Mesenchymal stem cell (in vitro differentiated cells and primary cell): ENCODE results near the gene RAB30.

ENCODE experiments used
- DNase-seq: peaks from one replicate; pipeline ENCODE4 v3.0.0-alpha.2; 2013
- H2AFZ ChIP-seq: one replicate; pipeline ENCODE4 v1.6.1; 2013; ENCODE audit warnings: low read depth, mild to moderate bottlenecking, control low read depth, inconsistent platforms, low read length, moderate library complexity
- H2AK5ac ChIP-seq: 2 replicates; pipeline ENCODE4 v1.6.1; 2013; ENCODE audit warnings: low read length, moderate library complexity, mild to moderate bottlenecking, inconsistent platforms; ENCODE audit not compliant: severe bottlenecking
- H2BK120ac ChIP-seq: one replicate; pipeline ENCODE4 v1.6.1; 2013; ENCODE audit warnings: low read depth, mild to moderate bottlenecking, inconsistent platforms, low read length, moderate library complexity
- H2BK12ac ChIP-seq, 2 experiments: one replicate each; pipeline ENCODE4 v1.6.1; 2013; ENCODE audit warnings: inconsistent platforms in 2 of 2, low read length in 2 of 2, mild to moderate bottlenecking in 2 of 2, moderate library complexity in 2 of 2, control low read depth in 1 of 2
- H2BK15ac ChIP-seq: one replicate; pipeline ENCODE4 v1.6.1; 2013; ENCODE audit warnings: mild to moderate bottlenecking, low read depth, inconsistent platforms; ENCODE audit not compliant: poor library complexity, severe bottlenecking
- H2BK5ac ChIP-seq: 2 replicates; pipeline ENCODE4 v1.6.1; 2013; ENCODE audit warnings: low read depth, mild to moderate bottlenecking, low read length, control low read depth, inconsistent platforms; ENCODE audit not compliant: poor library complexity, severe bottlenecking
- H3K14ac ChIP-seq, 2 experiments: one replicate each; pipeline ENCODE4 v1.6.1; 2013; ENCODE audit warnings: inconsistent platforms in 2 of 2, low read length in 2 of 2, control low read depth in 1 of 2, mild to moderate bottlenecking in 1 of 2, moderate library complexity in 1 of 2
- H3K18ac ChIP-seq, 2 experiments: one replicate each; pipeline ENCODE4 v1.6.1; 2013; ENCODE audit warnings: inconsistent platforms in 2 of 2, low read length in 2 of 2, control low read depth in 1 of 2, low read depth in 1 of 2, mild to moderate bottlenecking in 1 of 2
- H3K23ac ChIP-seq, 2 experiments: one replicate each; pipeline ENCODE4 v1.6.1; 2013; ENCODE audit warnings: inconsistent platforms in 2 of 2, low read length in 2 of 2, mild to moderate bottlenecking in 2 of 2, moderate library complexity in 2 of 2, control low read depth in 1 of 2
- H3K27ac ChIP-seq: 2 replicates; pipeline ENCODE4 v1.5.1; 2013; ENCODE audit warnings: mild to moderate bottlenecking, moderate library complexity, low read length, control low read depth, inconsistent platforms; ENCODE audit not compliant: poor library complexity, severe bottlenecking
- H3K27me3 ChIP-seq, 2 experiments: 2 replicates each; pipeline versions ENCODE4 v1.6.1 to v1.7.0; 2013; ENCODE audit warnings: low read length in 2 of 2, mild to moderate bottlenecking in 2 of 2, moderate library complexity in 2 of 2, control low read depth in 1 of 2, inconsistent platforms in 1 of 2; ENCODE audit not compliant: control insufficient read depth in 1 of 2, insufficient read depth in 1 of 2
- H3K36me3 ChIP-seq, 2 experiments: 2 replicates each; pipeline versions ENCODE4 v1.6.1 to v1.7.0; 2013; ENCODE audit warnings: low read length in 2 of 2, control low read depth in 1 of 2, inconsistent platforms in 1 of 2, low read depth in 1 of 2, mild to moderate bottlenecking in 1 of 2; ENCODE audit not compliant: insufficient read depth in 2 of 2, control insufficient read depth in 1 of 2
- H3K4ac ChIP-seq, 2 experiments: one replicate each; pipeline ENCODE4 v1.6.1; 2013; ENCODE audit warnings: inconsistent platforms in 2 of 2, low read length in 2 of 2, mild to moderate bottlenecking in 2 of 2, moderate library complexity in 2 of 2, control low read depth in 1 of 2, low read depth in 1 of 2
- H3K4me1 ChIP-seq: 2 replicates; pipeline ENCODE4 v1.6.1; 2013; ENCODE audit warnings: low read depth, low read length, control low read depth; ENCODE audit not compliant: control insufficient read depth, insufficient read depth
- H3K4me2 ChIP-seq: 2 replicates; pipeline ENCODE4 v1.6.1; 2013; ENCODE audit warnings: low read length, mild to moderate bottlenecking, inconsistent platforms; ENCODE audit not compliant: poor library complexity, severe bottlenecking
- H3K4me3 ChIP-seq, 2 experiments: 2 replicates each; pipeline versions ENCODE4 v1.5.1 to v1.7.0; 2013; ENCODE audit warnings: low read length in 2 of 2, mild to moderate bottlenecking in 2 of 2, control low read depth in 1 of 2, low read depth in 1 of 2; ENCODE audit not compliant: insufficient read depth in 1 of 2
- H3K79me1 ChIP-seq: replicated peaks from 2 replicates; pipeline ENCODE4 v1.6.1; 2013; ENCODE audit warnings: mild to moderate bottlenecking, control low read depth, low read length, inconsistent platforms; ENCODE audit not compliant: poor library complexity, severe bottlenecking
- H3K9ac ChIP-seq: 2 replicates; pipeline ENCODE4 v1.7.0; 2013; ENCODE audit warnings: mild to moderate bottlenecking, low read length, moderate library complexity
- H3K9me3 ChIP-seq: 2 replicates; pipeline ENCODE4 v1.7.0; 2013; ENCODE audit warnings: mild to moderate bottlenecking, low read length; ENCODE audit not compliant: control insufficient read depth
- H4K8ac ChIP-seq: one replicate; pipeline ENCODE4 v1.6.1; 2013; ENCODE audit warnings: inconsistent platforms, mild to moderate bottlenecking, low read length, moderate library complexity
- H4K91ac ChIP-seq: one replicate; pipeline ENCODE4 v1.6.1; 2013; ENCODE audit warnings: mild to moderate bottlenecking, low read length, inconsistent platforms
- WGBS: methylation state at CpG from one replicate; pipeline ENCODE4 v1.1.7; 2013; ENCODE audit warnings: mixed read lengths; 5-methylcytosine and 5-hydroxymethylcytosine counted together

RAB30 gene

DNA sequence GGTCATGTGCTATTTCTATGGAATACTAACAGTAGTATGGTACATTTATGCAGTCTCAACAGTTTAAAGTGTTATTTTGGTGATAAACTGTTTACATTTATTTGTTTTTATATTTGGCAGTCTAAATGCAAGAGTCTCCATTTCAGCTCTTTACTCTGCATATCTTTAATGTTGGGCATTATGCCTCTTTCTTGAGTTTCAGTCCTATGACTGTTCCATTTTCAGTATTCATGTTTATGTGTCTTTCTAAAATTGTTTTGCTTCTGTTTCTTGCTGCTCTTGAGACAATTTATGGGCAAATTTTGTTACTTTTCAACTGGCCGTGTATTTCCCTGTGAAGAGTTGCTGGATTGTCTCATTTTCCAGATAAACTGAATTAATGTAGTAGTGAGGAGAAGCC lies 6.6 kb upstream of the RAB30 start:
- no peak overlapping the region for H2BK5ac ChIP-seq
- peaks cover 13 to 62% of the 10 kb centered on the region in 2 experiments for H3K36me3 ChIP-seq
- H2BK120ac ChIP-seq = no peak overlapping the region
- no peak overlapping the region for H3K23ac ChIP-seq
- H3K18ac ChIP-seq = no peak overlapping the region
- no peak overlapping the region for H3K9ac ChIP-seq
- H3K9me3 ChIP-seq = no peaks in the 10 kb centered on the region
- no peak overlapping the region for H2AFZ ChIP-seq
- WGBS = 88% methylated on average over 1 of the region's 1 CpG
- peaks cover 4% of the 10 kb centered on the region for H3K4me1 ChIP-seq
- H2BK12ac ChIP-seq = no peak overlapping the region
- no peak overlapping the region for H2BK15ac ChIP-seq
- no peak overlapping the region for H3K4ac ChIP-seq
- no peak overlapping the region for H4K91ac ChIP-seq
- peaks cover 11% of the 10 kb centered on the region for H3K79me1 ChIP-seq
- no peak overlapping the region for H2AK5ac ChIP-seq
- H3K4me3 ChIP-seq = no peak overlapping the region
- no peak overlapping the region for H3K4me2 ChIP-seq
- H3K14ac ChIP-seq = no peak overlapping the region
- H3K27me3 ChIP-seq = no peaks in the 10 kb centered on the region
- no peak overlapping the region for H3K27ac ChIP-seq
- H4K8ac ChIP-seq = no peak overlapping the region
- DNase-seq = no peak

DNA sequence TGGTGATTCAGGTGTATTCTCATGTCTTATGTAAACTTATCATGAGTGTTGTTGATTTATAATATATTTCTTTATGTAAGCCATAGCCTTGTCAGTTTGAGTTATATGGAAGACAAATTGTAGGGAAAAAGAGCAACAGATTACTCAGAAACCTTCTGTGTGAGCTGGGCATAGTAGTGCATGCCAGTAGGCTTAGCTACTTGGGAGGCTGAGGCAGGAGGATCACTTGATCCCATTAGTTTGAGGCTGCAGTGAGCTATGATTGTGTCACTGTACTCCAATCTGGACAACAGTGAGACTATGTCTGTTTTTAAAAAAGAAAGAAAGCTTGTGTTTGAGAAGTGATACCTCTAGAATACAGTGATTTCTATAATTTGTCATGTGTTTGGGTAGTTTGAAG lies 2.2 kb upstream of the RAB30 start:
- peak overlapping the region; percentile 52 for H3K4me2 ChIP-seq
- H4K91ac ChIP-seq = no peak overlapping the region
- H3K4ac ChIP-seq = no peak overlapping the region
- H2BK15ac ChIP-seq = no peak overlapping the region
- H2BK5ac ChIP-seq = no peak overlapping the region
- H2BK12ac ChIP-seq = peak overlapping the region in 1 of 2 experiments; percentile 15
- peaks cover 12% of the 10 kb centered on the region for H3K4me1 ChIP-seq
- peak overlapping the region in 1 of 2 experiments; percentile 23 for H3K23ac ChIP-seq
- H3K36me3 ChIP-seq = peaks cover 10 to 49% of the 10 kb centered on the region in 2 experiments
- no peak for DNase-seq
- no peak overlapping the region for H2BK120ac ChIP-seq
- H3K79me1 ChIP-seq = peaks cover 5% of the 10 kb centered on the region
- H3K9me3 ChIP-seq = no peaks in the 10 kb centered on the region
- H2AFZ ChIP-seq = no peak overlapping the region
- peak overlapping the region in 1 of 2 experiments; percentile 96 for H3K4me3 ChIP-seq
- no peak overlapping the region for H3K18ac ChIP-seq
- no peak overlapping the region for H3K27ac ChIP-seq
- H3K9ac ChIP-seq = peak overlapping the region; percentile 99
- H3K14ac ChIP-seq = no peak overlapping the region
- H2AK5ac ChIP-seq = no peak overlapping the region
- no peak overlapping the region for H4K8ac ChIP-seq
- H3K27me3 ChIP-seq = no peaks in the 10 kb centered on the region

- WGBS = no CpG with 5 or more reads among the region's 1 CpG
- DNase-seq = no peak
- Histone ChIP-seq H3K18ac (no peak overlapping the region), H4K8ac (no peak overlapping the region), H3K79me1 (peaks cover 5% of the 10 kb centered on the region), H3K23ac (no peak overlapping the region), H2AFZ (no peak overlapping the region), H4K91ac (no peak overlapping the region), H3K27me3 (no peaks in the 10 kb centered on the region), H3K27ac (no peak overlapping the region), H2AK5ac (no peak overlapping the region), H3K4me3 (peak overlapping the region in 1 of 2 experiments; percentile 96), H2BK15ac (no peak overlapping the region), H3K4me2 (peak overlapping the region; percentile 90), H2BK12ac (no peak overlapping the region), H2BK120ac (no peak overlapping the region), H2BK5ac (no peak overlapping the region), H3K36me3 (peaks cover 10 to 44% of the 10 kb centered on the region in 2 experiments), H3K4ac (no peak overlapping the region), H3K9me3 (no peaks in the 10 kb centered on the region), H3K4me1 (peaks cover 12% of the 10 kb centered on the region), H3K9ac (peak overlapping the region; percentile 99), H3K14ac (no peak overlapping the region)
Measured at GRCh38 chr11:83073258-83073657, 1.6 kb upstream of the RAB30 start.

- Histone ChIP-seq H3K23ac (peak overlapping the region in 1 of 2 experiments; percentile 89), H2AFZ (peak overlapping the region; percentile 87), H2BK5ac (peak overlapping the region; percentile 33), H3K4ac (peak overlapping the region; percentile 19 to 95), H3K36me3 (peaks cover 10 to 38% of the 10 kb centered on the region in 2 experiments), H3K4me3 (peak overlapping the region; percentile 78 to 96), H3K27ac (peak overlapping the region; percentile 84), H3K18ac (peak overlapping the region; percentile 84 to 99), H3K4me2 (peak overlapping the region; percentile 90), H2BK15ac (no peak overlapping the region), H4K91ac (no peak overlapping the region), H3K9me3 (no peaks in the 10 kb centered on the region), H3K14ac (peak overlapping the region in 1 of 2 experiments; percentile 89), H2AK5ac (peak overlapping the region; percentile 98), H4K8ac (peak overlapping the region; percentile 82), H3K4me1 (peaks cover 12% of the 10 kb centered on the region), H3K79me1 (peaks cover 2% of the 10 kb centered on the region), H2BK120ac (no peak overlapping the region), H3K27me3 (no peaks in the 10 kb centered on the region), H2BK12ac (peak overlapping the region in 1 of 2 experiments; percentile 71), H3K9ac (peak overlapping the region; percentile 99)
- no peak for DNase-seq
- WGBS = 34% methylated on average over 20 of the region's 31 CpGs
Measured at GRCh38 chr11:83072350-83073242, 899 bp upstream of the RAB30 start.
